K562 (cell line): ENCODE data around the gene NPAS3. TPM values are rescaled to one million over a fixed set of nuclear protein-coding genes. Genes with fewer than 3 reads are reported as not detected.
A peak's percentile ranks its signal among the peaks of the same experiment; 100 is the strongest.

Source experiments
- ATAC-seq: fragments of 200-7000 bp; cut with Tn5 transposase; 3 replicates; pipeline ENCODE4 v1.9.1; 2020; ENCODE audit warnings: moderate library complexity
- BruUV-seq: library from RNA; stranded (reverse); fragments of 400-500 nt; replicated peaks from 2 replicates; lab custom pipeline; 2021; lab: Mats Ljungman, UMichigan
- CTCF ChIA-PET: fragments of 300-600 bp; formaldehyde crosslinking; extraction: SDS; loops from one replicate; lab custom pipeline; 2021; ENCODE audit warnings: low intra/inter-chr PET ratio; lab: Yijun Ruan, JAX
- POLR2A ChIA-PET: fragments of 300-600, 350-650 bp; sonication (Branson Sonifier 250); formaldehyde crosslinking; extraction: SDS; loops from one replicate; lab custom pipeline; 2021; ENCODE audit warnings: antibody characterized with exemption, inconsistent platforms; lab: Yijun Ruan, JAX
- DNase-seq, 4 experiments: peaks; one replicate each; pipeline versions ENCODE4 v3.0.0 to v3.0.0-alpha.2; 2011 to 2018; ENCODE audit warnings: low spot score in 3 of 4, mixed read lengths in 3 of 4; ENCODE audit errors: extremely low read depth in 1 of 4
- FAIRE-seq: peaks from 2 replicates; lab custom pipeline; 2011; peaks lifted over from hg19 to GRCh38; lab: Jason Lieb, UNC
- H2AFZ ChIP-seq: 2 replicates; pipeline ENCODE4 v1.6.0; 2011; ENCODE audit warnings: low read depth, low read length, control low read depth, inconsistent platforms
- H3K27ac ChIP-seq: fragments of 200-600 bp; 3 replicates; pipeline ENCODE4 v1.8.0; 2011; ENCODE audit warnings: low read depth, mild to moderate bottlenecking, control low read depth, inconsistent platforms, low read length, moderate library complexity, mixed read lengths; ENCODE audit errors: extremely low read depth
- H3K27me3 ChIP-seq, 2 experiments: fragments of 300-600 bp in 1 of 2; 2 replicates in 1 of 2; 3 replicates in 1 of 2; pipeline versions ENCODE4 v1.6.0 to v1.8.0; 2011; ENCODE audit warnings: inconsistent platforms in 2 of 2, low read length in 2 of 2, mild to moderate bottlenecking in 1 of 2, mixed read lengths in 1 of 2, moderate library complexity in 1 of 2; ENCODE audit not compliant: control insufficient read depth in 2 of 2, insufficient read depth in 2 of 2
- H3K36me3 ChIP-seq: fragments of 300-600 bp; 3 replicates; pipeline ENCODE4 v1.8.0; 2011; ENCODE audit warnings: mild to moderate bottlenecking, low read length, inconsistent platforms; ENCODE audit not compliant: control insufficient read depth, insufficient read depth
- H3K4me1 ChIP-seq, 2 experiments: fragments of 200-600 bp in 1 of 2; replicated peaks in 1 of 2; 2 replicates in 1 of 2; 3 replicates in 1 of 2; pipeline versions ENCODE4 v1.5.1 to v1.8.0; 2011; ENCODE audit warnings: inconsistent platforms in 2 of 2, low read length in 2 of 2, mild to moderate bottlenecking in 1 of 2, mixed read lengths in 1 of 2, moderate library complexity in 1 of 2; ENCODE audit not compliant: control insufficient read depth in 2 of 2, insufficient read depth in 2 of 2
- H3K4me2 ChIP-seq: 2 replicates; pipeline ENCODE4 v1.6.1; 2011; ENCODE audit warnings: low read length, control low read depth, inconsistent platforms, mixed read lengths; ENCODE audit not compliant: insufficient read depth
- H3K4me3 ChIP-seq: fragments of 200-600 bp; sonication (generic), shearing (Covaris generic); 2 replicates; pipeline ENCODE4 v1.5.1; 2016; ENCODE audit warnings: control low read depth, inconsistent platforms
- H3K79me2 ChIP-seq: fragments of 200-600 bp; 3 replicates; pipeline ENCODE4 v1.8.0; 2011; ENCODE audit warnings: low read length, inconsistent platforms; ENCODE audit not compliant: control insufficient read depth, insufficient read depth
- H3K9ac ChIP-seq, 2 experiments: 2 replicates each; pipeline versions ENCODE4 v1.6.0 to v1.6.1; 2011; ENCODE audit warnings: low read depth in 2 of 2, low read length in 2 of 2, control low read depth in 1 of 2, inconsistent platforms in 1 of 2, mild to moderate bottlenecking in 1 of 2, mixed read lengths in 1 of 2; ENCODE audit not compliant: insufficient read depth in 1 of 2
- H3K9me1 ChIP-seq: one replicate; pipeline ENCODE4 v1.6.0; 2011; ENCODE audit warnings: inconsistent platforms, mild to moderate bottlenecking, low read length, moderate library complexity; ENCODE audit not compliant: control insufficient read depth, insufficient read depth
- H3K9me3 ChIP-seq: replicated peaks from 2 replicates; pipeline ENCODE4 v1.5.1; 2011; ENCODE audit warnings: low read depth, low read length, inconsistent platforms; ENCODE audit not compliant: control insufficient read depth, insufficient read depth
- H4K20me1 ChIP-seq: replicated peaks from 2 replicates; pipeline ENCODE4 v1.6.1; 2011; ENCODE audit warnings: low read length, inconsistent platforms, mixed read lengths; ENCODE audit not compliant: control insufficient read depth, insufficient read depth
- CBFA2T3 ChIP-seq: fragments of 450-650 bp; IDR thresholded peaks from 2 replicates; pipeline ENCODE4 v1.6.1; 2017
- CCNT2 ChIP-seq: IDR thresholded peaks from 2 replicates; pipeline ENCODE4 v1.6.1; 2011; ENCODE audit warnings: borderline replicate concordance, low read depth, mild to moderate bottlenecking, moderate library complexity, mixed read lengths, low read length; ENCODE audit not compliant: insufficient read length; ENCODE audit errors: extremely low read depth
- CREM ChIP-seq: IDR thresholded peaks from 2 replicates; pipeline ENCODE4 v1.6.1; 2014; ENCODE audit warnings: antibody characterized with exemption, low read depth
- DPF2 ChIP-seq: fragments of 450-650 bp; IDR thresholded peaks from 2 replicates; pipeline ENCODE4 v1.6.1; 2016
- JUND ChIP-seq, 2 experiments: IDR thresholded peaks; 2 replicates in 1 of 2; 3 replicates in 1 of 2; pipeline ENCODE4 v1.6.1; 2011; ENCODE audit warnings: borderline replicate concordance in 2 of 2, low read depth in 2 of 2, low read length in 2 of 2, improper control_type of control experiment in 1 of 2, missing biosample characterization in 1 of 2, missing genetic modification characterization in 1 of 2, missing genetic modification reagents in 1 of 2
- MTA2 ChIP-seq: fragments of 450-650 bp; IDR thresholded peaks from 2 replicates; pipeline ENCODE4 v1.6.1; 2016; ENCODE audit warnings: low read depth
- NEUROD1 ChIP-seq: fragments of 150-350 bp; IDR thresholded peaks from 2 replicates; pipeline ENCODE4 v1.6.1; 2014; ENCODE audit warnings: borderline replicate concordance, low read length, low read depth; ENCODE audit not compliant: partially characterized antibody
- RCOR1 ChIP-seq, 2 experiments: IDR thresholded peaks; 2 replicates each; pipeline ENCODE4 v1.6.1; 2012; ENCODE audit warnings: low read depth in 2 of 2, low read length in 2 of 2, borderline replicate concordance in 1 of 2, improper control_type of control experiment in 1 of 2
- SAP30 ChIP-seq: fragments of 200-600 bp; sonication (generic); IDR thresholded peaks from 2 replicates; pipeline ENCODE4 v1.6.1; 2012; ENCODE audit warnings: borderline replicate concordance, low read depth, mild to moderate bottlenecking, moderate library complexity, low read length, control low read depth, inconsistent platforms; ENCODE audit not compliant: insufficient read depth, poor library complexity, severe bottlenecking
- TAL1 ChIP-seq: fragments of 450-650 bp; IDR thresholded peaks from 2 replicates; pipeline ENCODE4 v1.6.1; 2016; ENCODE audit warnings: mild to moderate bottlenecking
- TBL1XR1 ChIP-seq, 2 experiments: IDR thresholded peaks; 2 replicates each; pipeline ENCODE4 v1.6.1; 2012; ENCODE audit warnings: improper control_type of control experiment in 2 of 2, low read length in 2 of 2, mild to moderate bottlenecking in 1 of 2
- ZFP1 ChIP-seq: fragments of 450-650 bp; formaldehyde crosslinking; IDR thresholded peaks from 2 replicates; pipeline ENCODE4 v1.4.0; 2020; ENCODE audit warnings: mild to moderate bottlenecking, mixed read lengths
- ZNF3 ChIP-seq: fragments of 250-450 bp; sonication (Bioruptor Pico); IDR thresholded peaks from 2 replicates; pipeline ENCODE4 v1.5.0; 2021; ENCODE audit warnings: mild to moderate bottlenecking, moderate library complexity
- ZNF431 ChIP-seq: sonication (generic); formaldehyde crosslinking; IDR thresholded peaks from 2 replicates; pipeline ENCODE4 v1.8.0; 2022; ENCODE audit warnings: mild to moderate bottlenecking, missing genetic modification reagents
- WGBS: fragments of 100-300 bp; shearing (Covaris generic); methylation state at CpG from one replicate; pipeline ENCODE4 v1.1.6; 2016; ENCODE audit warnings: low coverage, mixed read lengths; ENCODE audit not compliant: insufficient coverage; ENCODE audit errors: missing lambda C conversion rate; 5-methylcytosine and 5-hydroxymethylcytosine counted together
- in situ Hi-C: fragments of 300-500 bp; cut with MboI; formaldehyde crosslinking; loops from 4 replicates; pipeline ENCODE4 v1.15.0; 2018; ENCODE audit warnings: inconsistent platforms, mixed read lengths
- intact Hi-C: fragments of 100-400 bp; cut with micrococcal nuclease; formaldehyde crosslinking; loops from 2 replicates; pipeline ENCODE4 v1.14.2; 2022
- polyA plus RNA-seq, 8 experiments: library from polyadenylated mRNA; depleted of rRNA in 4 of 8; stranded (reverse) in 5 of 8; unstranded in 3 of 8; fragments of >200 nt; fragmentation: Nextera tagmentation in 2 of 8; fragmentation: Illumina TruSeq in 1 of 8; extraction: Ambion mirVana in 2 of 8; extraction: Trizol in 1 of 8; gene quantifications; 2 replicates each; pipeline versions ENCODE4 v1.2.1 to v1.2.3, GENCODE V29; 2011 to 2014; ENCODE audit warnings: inconsistent platforms in 1 of 8, missing spikeins in 1 of 8
- total RNA-seq, 7 experiments: library from RNA; depleted of rRNA in 6 of 7; stranded (reverse); fragments of >200 nt in 6 of 7; fragmentation: Illumina TruSeq in 2 of 7; extraction: Trizol in 2 of 7; gene quantifications; 2 replicates each; pipeline versions ENCODE4 v1.2.1 to v1.2.3, GENCODE V29; 2011 to 2021; ENCODE audit warnings: low replicate concordance in 1 of 7
- TF ChIP-seq, protein P1 (sequence below): fragments of 250-450 bp; sonication (Bioruptor Pico); IDR thresholded peaks from 2 replicates; pipeline ENCODE4 v1.8.0; 2022; ENCODE audit warnings: inconsistent platforms, mild to moderate bottlenecking, moderate library complexity, borderline replicate concordance
- TF ChIP-seq, protein P2 (sequence below): sonication (generic); formaldehyde crosslinking; IDR thresholded peaks from 2 replicates; pipeline ENCODE4 v1.8.0; 2023; ENCODE audit warnings: mild to moderate bottlenecking, missing genetic modification reagents
- TF ChIP-seq, protein P3 (sequence below): fragments of 250-450 bp; sonication (Bioruptor Pico); IDR thresholded peaks from 2 replicates; pipeline ENCODE4 v1.6.1; 2021; ENCODE audit warnings: mild to moderate bottlenecking

The NPAS3 gene
- total and polyA plus RNA-seq, 9 of the 15 experiments (the other 6 are each of a cell fraction or from before 2014, with no cell fraction given) = 0.04 TPM; not detected in 8

DNA sequence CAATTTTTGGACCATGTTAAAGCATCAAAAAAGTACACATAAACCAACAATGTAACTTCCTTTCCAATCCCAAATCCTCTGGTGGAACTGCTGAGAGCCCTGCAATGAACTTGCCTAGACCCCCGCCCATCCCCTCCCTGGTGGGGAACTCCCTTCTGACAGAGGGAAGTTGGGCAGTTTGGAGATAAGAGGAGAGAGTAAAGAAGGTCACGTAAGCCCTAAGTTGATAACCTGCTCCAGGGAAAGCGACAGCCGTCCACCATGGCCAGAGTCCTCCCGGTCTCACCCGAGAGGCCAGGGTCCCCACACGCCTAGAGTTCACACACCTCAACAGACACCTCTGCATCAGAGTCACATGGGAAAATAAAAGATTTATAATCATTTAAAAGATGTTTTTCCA lies 873.5 kb downstream of the NPAS3 start:
- Histone ChIP-seq H3K36me3 (no peaks in the 10 kb centered on the region), H3K4me1 (peaks cover 0 to 37% of the 10 kb centered on the region in 2 experiments; a peak in 3 of 5 replicates), H3K79me2 (no peaks in the 10 kb centered on the region), H3K27me3 (no peaks in the 10 kb centered on the region), H3K4me3 (no peak overlapping the region), H4K20me1 (no peaks in the 10 kb centered on the region), H2AFZ (0 out of 2 replicates have a peak overlapping the region, but pooled peaks have one; percentile 7), H3K27ac (peak overlapping the region; percentile 49; the same call in 2 of the 3 replicates), H3K4me2 (peak overlapping the region; percentile 56; the same call in 1 of the 2 replicates), H3K9me3 (0 out of 2 replicates have a peak, but pooled peaks cover 3% of the 10 kb centered on the region), H3K9ac (peak overlapping the region in 1 of 2 experiments; percentile 52; a peak in 2 of 4 replicates), H3K9me1 (no peaks in the 10 kb centered on the region)
- in situ Hi-C loops = no loop called here
- peak; percentile 83 for ATAC-seq
- POLR2A ChIA-PET = no interaction called here
- peak; percentile 84 for FAIRE-seq
- CTCF ChIA-PET = no interaction called here
- no TSS peak for BruUV-seq
- peak; percentile 12 to 74 (median 38) for DNase-seq
- 0% methylated on average over 7 of the region's 7 CpGs for WGBS
- intact Hi-C loops = no loop called here
- TF ChIP-seq NEUROD1 (peak; percentile 37), TBL1XR1 (IDR thresholded peaks at IDR 0.05; ENCODE audit: low read length in 2 of 2) (no peak), CBFA2T3 (peak; percentile 18), ZNF3 (CRISPR knock-in tag) (no peak), ZFP1 (CRISPR knock-in tag) (no peak), MTA2 (no peak), CREM (peak; percentile 28; the same call in 1 of the 2 replicates), RCOR1 (IDR thresholded peaks at IDR 0.05; ENCODE audit: borderline replicate concordance in 1 of 2, low read depth in 2 of 2, low read length in 2 of 2) (peak in 1 of 2 experiments; percentile 7; a peak in 1 of 4 replicates), ZNF431 (no peak), DPF2 (peak; percentile 58; the same call in 1 of the 2 replicates), CCNT2 (peak; percentile 16), JUND (IDR thresholded peaks at IDR 0.05; ENCODE audit: borderline replicate concordance, low read depth, low read length) (peak; percentile 16; the same call in 1 of the 2 replicates), JUND (tag; IDR thresholded peaks at IDR 0.05; ENCODE audit: borderline replicate concordance, low read depth, low read length) (no peak; the same call in 2 of the 3 replicates), TAL1 (peak; percentile 54; the same call in 1 of the 2 replicates), SAP30 (no peak)
- TF ChIP-seq, protein P1, sequence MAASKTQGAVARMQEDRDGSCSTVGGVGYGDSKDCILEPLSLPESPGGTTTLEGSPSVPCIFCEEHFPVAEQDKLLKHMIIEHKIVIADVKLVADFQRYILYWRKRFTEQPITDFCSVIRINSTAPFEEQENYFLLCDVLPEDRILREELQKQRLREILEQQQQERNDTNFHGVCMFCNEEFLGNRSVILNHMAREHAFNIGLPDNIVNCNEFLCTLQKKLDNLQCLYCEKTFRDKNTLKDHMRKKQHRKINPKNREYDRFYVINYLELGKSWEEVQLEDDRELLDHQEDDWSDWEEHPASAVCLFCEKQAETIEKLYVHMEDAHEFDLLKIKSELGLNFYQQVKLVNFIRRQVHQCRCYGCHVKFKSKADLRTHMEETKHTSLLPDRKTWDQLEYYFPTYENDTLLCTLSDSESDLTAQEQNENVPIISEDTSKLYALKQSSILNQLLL (CRISPR knock-in tag) = no peak
- TF ChIP-seq, protein P2, sequence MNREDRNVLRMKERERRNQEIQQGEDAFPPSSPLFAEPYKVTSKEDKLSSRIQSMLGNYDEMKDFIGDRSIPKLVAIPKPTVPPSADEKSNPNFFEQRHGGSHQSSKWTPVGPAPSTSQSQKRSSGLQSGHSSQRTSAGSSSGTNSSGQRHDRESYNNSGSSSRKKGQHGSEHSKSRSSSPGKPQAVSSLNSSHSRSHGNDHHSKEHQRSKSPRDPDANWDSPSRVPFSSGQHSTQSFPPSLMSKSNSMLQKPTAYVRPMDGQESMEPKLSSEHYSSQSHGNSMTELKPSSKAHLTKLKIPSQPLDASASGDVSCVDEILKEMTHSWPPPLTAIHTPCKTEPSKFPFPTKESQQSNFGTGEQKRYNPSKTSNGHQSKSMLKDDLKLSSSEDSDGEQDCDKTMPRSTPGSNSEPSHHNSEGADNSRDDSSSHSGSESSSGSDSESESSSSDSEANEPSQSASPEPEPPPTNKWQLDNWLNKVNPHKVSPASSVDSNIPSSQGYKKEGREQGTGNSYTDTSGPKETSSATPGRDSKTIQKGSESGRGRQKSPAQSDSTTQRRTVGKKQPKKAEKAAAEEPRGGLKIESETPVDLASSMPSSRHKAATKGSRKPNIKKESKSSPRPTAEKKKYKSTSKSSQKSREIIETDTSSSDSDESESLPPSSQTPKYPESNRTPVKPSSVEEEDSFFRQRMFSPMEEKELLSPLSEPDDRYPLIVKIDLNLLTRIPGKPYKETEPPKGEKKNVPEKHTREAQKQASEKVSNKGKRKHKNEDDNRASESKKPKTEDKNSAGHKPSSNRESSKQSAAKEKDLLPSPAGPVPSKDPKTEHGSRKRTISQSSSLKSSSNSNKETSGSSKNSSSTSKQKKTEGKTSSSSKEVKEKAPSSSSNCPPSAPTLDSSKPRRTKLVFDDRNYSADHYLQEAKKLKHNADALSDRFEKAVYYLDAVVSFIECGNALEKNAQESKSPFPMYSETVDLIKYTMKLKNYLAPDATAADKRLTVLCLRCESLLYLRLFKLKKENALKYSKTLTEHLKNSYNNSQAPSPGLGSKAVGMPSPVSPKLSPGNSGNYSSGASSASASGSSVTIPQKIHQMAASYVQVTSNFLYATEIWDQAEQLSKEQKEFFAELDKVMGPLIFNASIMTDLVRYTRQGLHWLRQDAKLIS (CRISPR knock-in tag) = no peak
- TF ChIP-seq, protein P3, sequence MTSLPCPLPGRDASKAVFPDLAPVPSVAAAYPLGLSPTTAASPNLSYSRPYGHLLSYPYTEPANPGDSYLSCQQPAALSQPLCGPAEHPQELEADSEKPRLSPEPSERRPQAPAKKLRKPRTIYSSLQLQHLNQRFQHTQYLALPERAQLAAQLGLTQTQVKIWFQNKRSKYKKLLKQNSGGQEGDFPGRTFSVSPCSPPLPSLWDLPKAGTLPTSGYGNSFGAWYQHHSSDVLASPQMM = no peak
